KMS-11 (cell line): Measurements from ENCODE around the gene EVC2.

ENCODE experiments used
- H2AFZ ChIP-seq: fragments of 200-600 bp; sonication (generic); 2 replicates; pipeline ENCODE4 v1.6.1; 2016; ENCODE audit warnings: antibody characterized with exemption, mixed run types, low read depth
- H3K27ac ChIP-seq: fragments of 200-600 bp; sonication (generic); 2 replicates; pipeline ENCODE4 v1.6.1; 2016; ENCODE audit warnings: mild to moderate bottlenecking, mixed run types
- H3K27me3 ChIP-seq: fragments of 200-600 bp; sonication (generic); 2 replicates; pipeline ENCODE4 v1.6.1; 2017; ENCODE audit warnings: mild to moderate bottlenecking, low read depth, mixed run types, moderate library complexity; ENCODE audit not compliant: insufficient read depth
- H3K36me3 ChIP-seq: fragments of 200-600 bp; sonication (generic); 2 replicates; pipeline ENCODE4 v1.6.1; 2017; ENCODE audit warnings: mild to moderate bottlenecking, mixed run types; ENCODE audit not compliant: insufficient read depth
- H3K4me1 ChIP-seq: fragments of 200-600 bp; sonication (generic); 2 replicates; pipeline ENCODE4 v1.6.1; 2016; ENCODE audit warnings: mild to moderate bottlenecking, low read depth, mixed run types; ENCODE audit not compliant: poor library complexity, severe bottlenecking
- H3K4me2 ChIP-seq: fragments of 200-600 bp; sonication (generic); 2 replicates; pipeline ENCODE4 v1.7.0; 2016; ENCODE audit warnings: mild to moderate bottlenecking, mixed run types
- H3K4me3 ChIP-seq: fragments of 200-600 bp; sonication (generic); IDR thresholded peaks from 2 replicates; pipeline ENCODE4 v1.6.1; 2017; ENCODE audit warnings: low read depth, low read length, mixed read lengths; ENCODE audit not compliant: insufficient read depth
- H3K79me2 ChIP-seq: fragments of 200-600 bp; sonication (generic); 2 replicates; pipeline ENCODE4 v1.6.1; 2016; ENCODE audit warnings: low read depth, mixed run types; ENCODE audit not compliant: insufficient read depth
- H3K9ac ChIP-seq: fragments of 200-600 bp; sonication (generic); 2 replicates; pipeline ENCODE4 v1.6.1; 2016; ENCODE audit warnings: mild to moderate bottlenecking, mixed run types
- H4K20me1 ChIP-seq: fragments of 200-600 bp; sonication (generic); 2 replicates; pipeline ENCODE4 v1.6.1; 2016; ENCODE audit warnings: mild to moderate bottlenecking, mixed run types; ENCODE audit not compliant: insufficient read depth
- TF ChIP-seq, protein P1 (sequence below): fragments of 200-600 bp; sonication (generic); conservative IDR thresholded peaks from 2 replicates; pipeline ENCODE4 v1.6.1; 2017; ENCODE audit warnings: low read depth, mild to moderate bottlenecking, antibody characterized with exemption, low read length, moderate library complexity, mixed read lengths

EVC2 gene

DNA sequence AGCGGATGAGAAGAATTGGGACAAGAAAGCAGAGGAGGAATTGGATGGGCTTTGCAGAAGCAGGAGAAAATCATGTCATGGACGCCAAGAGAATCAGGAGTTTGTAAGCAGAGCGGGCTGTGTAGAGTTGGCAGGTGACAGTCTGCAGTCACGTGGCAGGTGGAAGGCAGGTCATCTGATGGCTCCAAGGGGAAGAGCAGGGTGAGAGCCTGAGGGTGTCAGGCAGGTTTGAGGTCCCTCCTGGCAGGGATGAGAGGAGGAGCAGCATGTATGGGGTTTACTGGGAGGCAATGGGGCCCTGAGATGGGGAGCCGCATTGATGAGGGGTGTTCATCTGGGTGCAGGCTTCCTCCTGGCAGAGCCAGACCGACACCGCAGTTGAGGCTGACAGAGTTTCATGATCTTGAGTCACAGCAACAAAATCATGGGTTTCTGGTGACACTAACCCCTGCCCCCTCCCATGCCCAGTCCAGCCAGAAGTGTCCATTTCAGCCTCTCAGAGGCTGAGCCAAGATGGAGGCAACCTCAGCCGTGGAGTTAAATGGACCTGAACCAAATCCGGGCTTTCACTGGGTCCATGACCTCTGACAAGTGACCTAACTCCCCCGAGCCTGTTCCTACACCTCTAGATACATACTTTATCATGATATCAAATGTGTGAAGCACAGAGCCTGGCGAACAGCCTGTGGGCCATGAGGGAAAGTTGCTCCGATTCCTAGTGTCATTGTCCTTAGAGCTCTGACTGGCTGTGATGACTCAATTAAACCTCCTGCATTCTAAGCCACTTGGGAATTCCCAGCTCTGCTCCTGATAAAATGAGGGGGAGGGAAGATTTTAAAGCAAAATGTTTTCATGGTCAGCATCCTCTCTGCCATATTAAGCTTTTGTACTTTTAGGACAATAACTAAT lies 38.7 kb upstream of the EVC2 start:
- Histone ChIP-seq H3K4me3 (no peak overlapping the region), H3K27ac (no peak overlapping the region), H3K27me3 (no peaks in the 10 kb centered on the region), H3K4me1 (no peaks in the 10 kb centered on the region), H3K36me3 (no peaks in the 10 kb centered on the region), H3K79me2 (no peaks in the 10 kb centered on the region), H2AFZ (no peak overlapping the region), H4K20me1 (no peaks in the 10 kb centered on the region), H3K4me2 (no peak overlapping the region), H3K9ac (no peak overlapping the region)
- TF ChIP-seq, protein P1, sequence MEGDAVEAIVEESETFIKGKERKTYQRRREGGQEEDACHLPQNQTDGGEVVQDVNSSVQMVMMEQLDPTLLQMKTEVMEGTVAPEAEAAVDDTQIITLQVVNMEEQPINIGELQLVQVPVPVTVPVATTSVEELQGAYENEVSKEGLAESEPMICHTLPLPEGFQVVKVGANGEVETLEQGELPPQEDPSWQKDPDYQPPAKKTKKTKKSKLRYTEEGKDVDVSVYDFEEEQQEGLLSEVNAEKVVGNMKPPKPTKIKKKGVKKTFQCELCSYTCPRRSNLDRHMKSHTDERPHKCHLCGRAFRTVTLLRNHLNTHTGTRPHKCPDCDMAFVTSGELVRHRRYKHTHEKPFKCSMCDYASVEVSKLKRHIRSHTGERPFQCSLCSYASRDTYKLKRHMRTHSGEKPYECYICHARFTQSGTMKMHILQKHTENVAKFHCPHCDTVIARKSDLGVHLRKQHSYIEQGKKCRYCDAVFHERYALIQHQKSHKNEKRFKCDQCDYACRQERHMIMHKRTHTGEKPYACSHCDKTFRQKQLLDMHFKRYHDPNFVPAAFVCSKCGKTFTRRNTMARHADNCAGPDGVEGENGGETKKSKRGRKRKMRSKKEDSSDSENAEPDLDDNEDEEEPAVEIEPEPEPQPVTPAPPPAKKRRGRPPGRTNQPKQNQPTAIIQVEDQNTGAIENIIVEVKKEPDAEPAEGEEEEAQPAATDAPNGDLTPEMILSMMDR = no peak

DNA sequence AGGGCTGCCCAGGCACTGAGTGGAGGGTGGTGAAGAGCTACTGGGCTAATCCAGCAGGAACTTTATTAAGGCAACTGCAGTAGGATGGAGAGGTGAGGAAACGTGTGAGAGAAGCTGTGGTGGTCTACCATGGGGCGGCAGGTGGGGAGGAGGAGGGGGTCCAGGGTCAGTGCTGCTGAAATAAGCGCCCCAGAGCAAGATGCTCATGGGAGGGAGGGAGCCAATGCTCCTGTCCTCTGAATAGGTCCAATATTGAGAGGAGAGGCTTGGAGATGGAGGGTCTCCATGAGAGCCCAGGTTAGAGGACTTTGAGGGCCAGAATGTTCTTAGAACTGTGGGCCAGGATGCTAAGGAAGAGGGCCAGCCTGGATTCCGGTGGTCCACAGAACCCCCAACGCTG lies 37.9 kb upstream of the EVC2 start:
- Histone ChIP-seq H3K4me2 (no peak overlapping the region), H3K27me3 (no peaks in the 10 kb centered on the region), H3K4me3 (no peak overlapping the region), H3K79me2 (no peaks in the 10 kb centered on the region), H2AFZ (no peak overlapping the region), H3K9ac (no peak overlapping the region), H4K20me1 (no peaks in the 10 kb centered on the region), H3K36me3 (no peaks in the 10 kb centered on the region), H3K27ac (no peak overlapping the region), H3K4me1 (no peaks in the 10 kb centered on the region)
- TF ChIP-seq, protein P1 = no peak

DNA sequence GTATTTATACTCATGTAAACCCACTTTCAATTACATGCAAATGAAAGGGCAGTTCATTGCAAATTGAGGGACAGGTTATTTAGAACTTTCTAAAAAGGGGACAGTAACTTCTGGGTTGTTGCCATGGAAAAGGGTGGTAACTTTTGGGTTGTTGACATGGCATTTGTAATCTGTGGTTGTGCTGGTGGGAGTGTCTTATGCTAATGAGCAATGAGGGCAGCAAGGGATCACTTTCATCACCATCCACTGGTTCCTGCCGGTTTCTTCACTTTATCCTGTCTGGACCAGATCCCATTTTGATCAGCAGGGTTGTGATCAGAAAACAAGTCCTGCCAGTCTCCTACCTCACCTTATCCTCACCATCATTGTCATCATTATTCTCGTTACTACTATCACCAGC lies 34.6 kb upstream of the EVC2 start:
- Histone ChIP-seq H3K4me3 (no peak overlapping the region), H2AFZ (no peak overlapping the region), H3K27me3 (no peaks in the 10 kb centered on the region), H3K36me3 (no peaks in the 10 kb centered on the region), H3K27ac (no peak overlapping the region), H3K9ac (no peak overlapping the region), H3K4me2 (no peak overlapping the region), H4K20me1 (no peaks in the 10 kb centered on the region), H3K4me1 (no peaks in the 10 kb centered on the region), H3K79me2 (no peaks in the 10 kb centered on the region)
- TF ChIP-seq, protein P1 = no peak

DNA sequence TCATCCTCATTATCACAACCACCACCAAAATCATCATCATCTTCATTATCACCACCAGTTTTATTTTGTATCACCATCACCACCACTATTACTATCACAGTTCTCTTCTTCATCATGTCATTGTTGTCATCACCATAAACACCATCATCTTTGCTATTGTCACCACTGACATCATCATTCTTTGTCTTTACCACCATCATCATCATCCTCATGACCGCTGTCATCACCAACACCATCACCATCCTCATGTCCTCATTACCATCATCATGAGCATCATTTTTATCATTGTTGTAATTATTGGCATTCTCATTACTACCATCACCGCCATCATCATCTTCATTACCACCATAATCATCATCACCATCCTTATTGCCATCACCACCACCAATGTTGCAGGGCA lies 34.0 kb upstream of the EVC2 start:
- no peak overlapping the region for H3K9ac ChIP-seq
- no peaks in the 10 kb centered on the region for H3K36me3 ChIP-seq

More for the DNA sequence above, 34.0 kb upstream of the EVC2 start:
- TF ChIP-seq, protein P1 = no peak
- H2AFZ ChIP-seq = no peak overlapping the region
- no peaks in the 10 kb centered on the region for H3K4me1 ChIP-seq
- H3K4me3 ChIP-seq = no peak overlapping the region
- H4K20me1 ChIP-seq = no peaks in the 10 kb centered on the region
- no peaks in the 10 kb centered on the region for H3K79me2 ChIP-seq
- no peak overlapping the region for H3K4me2 ChIP-seq
- no peak overlapping the region for H3K27ac ChIP-seq
- H3K27me3 ChIP-seq = no peaks in the 10 kb centered on the region
